HG02943 (cell line): ENCODE data around the gene AK4.
A peak's percentile ranks its signal among the peaks of the same experiment; 100 is the strongest.

Experiments
- ATAC-seq: cut with Tn5 transposase; IDR thresholded peaks from one replicate; pipeline ENCODE4 v1.9.1; 2021; ENCODE audit warnings: mild to moderate bottlenecking, low read depth, moderate library complexity; ENCODE audit not compliant: unreplicated experiment

The AK4 gene

DNA sequence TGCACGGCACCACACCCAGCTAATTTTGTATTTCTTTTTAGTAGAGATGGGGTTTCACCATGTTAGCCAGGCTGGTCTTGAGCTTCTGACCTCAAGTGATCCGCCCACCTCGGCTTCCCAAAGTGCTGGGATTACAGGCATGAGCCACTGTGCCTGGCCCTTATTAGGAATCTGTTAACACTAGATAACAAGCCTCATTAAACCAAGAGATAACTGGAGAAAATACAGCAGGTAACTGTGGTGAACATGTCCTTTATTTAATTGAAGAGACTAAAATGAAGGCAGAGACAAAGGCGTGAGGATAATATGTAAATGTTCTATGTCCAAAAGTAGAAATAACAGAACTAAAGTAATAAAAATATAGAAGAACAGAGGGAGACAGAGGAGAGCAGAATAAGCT lies 89.5 kb downstream of the AK4 start:
- no peak for ATAC-seq

GRCh38 chr1:65238010-65238409 lies 90.0 kb downstream of the AK4 start:
- no peak for ATAC-seq

- no peak for ATAC-seq
Observed at GRCh38 chr1:65243491-65243890, 95.5 kb downstream of the AK4 start.

DNA sequence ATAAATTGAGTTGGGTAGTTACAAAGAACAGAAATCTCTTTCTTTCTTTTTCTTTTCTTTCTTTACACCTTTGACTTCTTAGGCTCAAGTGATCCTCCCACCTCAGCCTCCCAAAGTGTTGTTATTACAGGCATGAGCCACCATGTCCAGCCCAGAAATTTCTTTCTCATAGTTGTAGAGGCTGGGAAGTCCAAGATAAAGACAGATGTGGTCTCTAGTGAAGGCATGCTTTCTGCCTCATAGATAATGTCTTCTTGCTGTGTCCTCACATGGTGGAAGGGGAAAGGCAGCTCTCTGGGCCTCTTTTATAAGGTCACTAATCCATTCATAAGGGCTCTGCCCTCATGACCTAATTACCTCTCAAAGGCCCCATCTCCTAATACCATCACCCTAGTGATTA lies 97.3 kb downstream of the AK4 start:
- no peak for ATAC-seq

DNA sequence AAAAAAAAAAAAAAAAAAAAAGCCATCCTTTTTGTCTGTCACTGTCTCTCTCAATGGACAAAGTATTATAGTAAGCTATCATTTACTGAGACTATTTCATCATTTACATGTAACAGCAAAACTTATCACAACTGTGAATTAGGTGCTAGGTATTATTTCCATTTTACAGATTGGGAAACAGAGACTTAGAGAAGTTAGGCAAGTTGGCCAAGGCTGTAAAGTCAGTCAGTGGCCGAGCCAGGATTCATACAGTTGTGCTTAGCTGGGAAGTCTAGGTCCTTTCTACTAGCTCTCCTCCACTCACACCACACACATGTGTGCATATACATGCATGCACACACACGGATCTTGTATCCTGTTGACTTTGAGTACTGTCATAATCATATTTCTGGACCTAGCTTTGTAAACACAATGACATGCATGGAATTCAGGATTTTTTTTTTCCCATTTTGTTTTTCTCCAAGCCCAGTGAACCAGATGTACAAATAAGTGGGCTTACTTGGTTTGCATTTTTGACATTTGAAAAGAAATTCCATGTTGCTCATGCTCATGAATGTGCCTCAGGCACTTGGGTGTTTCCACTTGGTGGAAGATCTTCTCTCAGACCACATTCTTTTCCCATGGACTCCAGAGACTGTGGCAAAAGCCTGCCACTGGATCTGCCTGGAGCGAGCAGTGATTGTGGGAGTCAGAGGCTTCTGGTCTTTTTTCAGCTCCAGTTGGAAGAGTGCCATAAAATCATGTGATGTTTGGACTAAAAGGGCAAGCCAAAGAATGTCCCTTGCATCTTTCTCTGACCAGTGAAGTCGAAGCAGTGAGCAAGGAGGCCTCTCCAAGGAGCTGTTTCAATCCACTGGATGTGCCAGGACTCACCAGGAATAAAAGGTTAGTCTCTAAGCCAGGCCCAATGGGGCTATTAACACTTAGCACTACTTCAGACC lies 99.7 kb downstream of the AK4 start:
- ATAC-seq, result no peak

- ATAC-seq, result no peak
Observed at GRCh38 chr1:65250826-65251225, 102.8 kb downstream of the AK4 start.

- ATAC-seq, result peak; percentile 38
Observed at GRCh38 chr1:65253800-65254319, 105.9 kb downstream of the AK4 start.

- ATAC-seq, result peak; percentile 95
Observed at GRCh38 chr1:65254320-65255034, 106.5 kb downstream of the AK4 start.

GRCh38 chr1:65255035-65255655 lies 107.1 kb downstream of the AK4 start:
- ATAC-seq, result no peak

GRCh38 chr1:65255656-65256050 lies 107.7 kb downstream of the AK4 start:
- ATAC-seq, result no peak

DNA sequence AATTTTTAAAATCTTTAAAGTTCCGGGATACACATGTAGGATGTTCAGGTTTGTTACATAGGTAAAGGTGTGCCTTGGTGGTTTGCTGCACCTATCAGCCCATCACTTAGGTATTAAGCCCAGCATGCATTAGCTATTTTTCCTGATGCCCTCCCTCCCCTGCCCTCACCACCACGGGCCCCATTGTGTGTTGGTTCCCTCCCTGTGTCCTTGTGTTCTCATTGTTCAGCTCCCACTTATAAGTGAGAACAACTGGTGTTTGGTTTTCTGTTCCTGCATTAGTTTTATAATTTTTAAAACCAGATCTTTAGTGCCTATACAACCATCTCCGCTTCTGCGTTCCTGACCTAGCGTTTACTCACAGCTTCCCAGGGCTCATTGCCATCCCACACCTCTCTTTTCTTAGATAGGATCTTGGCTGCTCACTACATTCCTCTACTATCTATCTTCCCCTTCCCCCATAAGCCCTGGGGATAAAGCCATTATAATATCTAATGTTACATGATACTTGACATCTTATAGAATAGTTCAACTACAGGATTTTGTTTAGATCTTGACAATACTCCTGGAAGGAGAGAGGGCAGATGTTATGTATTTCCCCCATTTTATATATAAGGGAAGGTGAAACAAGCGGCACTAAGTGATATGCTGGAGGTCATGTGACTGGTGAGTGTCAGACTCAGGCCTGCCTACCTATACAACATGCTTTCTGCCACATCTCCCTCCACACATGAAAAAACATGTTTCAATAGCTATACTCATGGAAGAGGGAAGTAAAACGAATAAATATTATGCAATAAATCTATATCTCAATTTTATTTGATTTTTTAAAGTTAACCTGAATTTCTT lies 109.1 kb downstream of the AK4 start:
- no peak for ATAC-seq

- ATAC-seq, result no peak
Observed at GRCh38 chr1:65258106-65258505, 110.1 kb downstream of the AK4 start.

DNA sequence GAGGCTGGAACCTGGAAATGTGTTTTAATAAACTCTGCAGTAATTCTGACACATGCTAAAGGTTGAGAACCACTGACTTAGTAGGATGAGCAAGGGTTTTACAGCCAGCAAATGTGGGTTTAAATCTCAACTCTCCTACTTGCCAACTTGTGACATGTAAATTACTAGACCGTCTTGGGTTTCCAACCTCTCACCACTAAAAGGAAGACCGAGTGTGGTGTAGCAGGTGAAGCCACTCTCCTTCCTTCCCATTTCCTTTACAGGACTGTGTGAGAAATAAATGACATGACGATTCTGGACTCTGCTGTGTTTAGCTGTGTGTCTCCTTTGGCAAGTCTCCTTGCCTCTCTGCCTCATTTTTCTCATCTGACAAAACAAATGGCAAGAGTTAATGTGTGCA lies 111.8 kb downstream of the AK4 start:
- ATAC-seq, result no peak

- no peak for ATAC-seq
Observed at GRCh38 chr1:65260851-65261473, 113.0 kb downstream of the AK4 start.

DNA sequence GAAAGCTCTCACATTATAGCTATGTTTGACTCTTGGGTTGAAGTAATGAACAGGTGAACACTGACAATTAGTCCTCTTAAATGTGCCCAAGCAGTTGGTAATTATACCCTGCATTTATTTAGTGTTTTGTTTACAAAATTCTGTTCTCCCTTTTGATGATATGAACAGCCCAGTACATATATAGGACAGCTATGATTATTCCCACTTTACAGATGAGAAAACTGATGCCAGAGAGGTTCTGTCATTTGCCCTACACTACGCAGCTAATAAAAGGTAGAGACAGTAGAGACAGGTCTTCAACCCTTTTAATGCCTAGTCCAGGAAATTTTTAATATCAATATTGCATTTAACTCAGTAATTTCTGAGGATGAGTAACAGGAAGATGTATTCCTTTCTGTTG lies 115.3 kb downstream of the AK4 start:
- ATAC-seq, result no peak

DNA sequence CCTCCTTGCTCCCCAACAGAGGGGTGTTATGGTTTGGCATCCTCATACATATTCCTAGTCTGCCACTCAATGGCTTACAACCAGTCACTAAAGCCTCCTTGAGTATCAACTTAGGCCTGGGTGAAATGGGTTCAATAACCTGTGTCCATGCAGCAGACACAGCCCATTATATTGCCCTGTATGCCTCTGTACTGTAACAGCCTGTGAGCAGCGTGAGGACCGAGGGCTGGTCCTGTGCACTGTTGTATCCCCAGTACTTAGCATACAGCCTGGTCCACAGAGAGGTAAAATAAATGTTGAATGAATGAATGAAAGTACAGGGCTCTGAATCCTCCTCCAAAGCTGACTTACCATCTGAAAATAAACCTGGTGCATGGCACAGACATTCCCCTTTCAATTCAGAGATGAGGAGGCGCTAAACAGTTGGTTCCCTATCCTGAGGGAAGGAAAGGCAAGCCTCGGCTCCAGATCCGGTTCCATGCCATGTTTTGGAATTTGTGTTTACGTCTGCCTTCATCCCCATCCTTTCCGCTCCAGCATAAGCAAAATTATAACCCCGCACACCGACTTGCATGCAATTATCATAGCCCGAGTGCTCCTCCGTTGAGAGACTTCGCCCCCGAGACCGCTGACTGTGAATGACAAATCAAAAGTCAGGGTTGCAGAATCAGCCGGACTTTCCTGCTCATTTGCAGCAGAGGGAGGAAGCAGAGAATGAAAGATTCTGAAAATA lies 116.4 kb downstream of the AK4 start:
- no peak for ATAC-seq

- ATAC-seq, result no peak
Observed at GRCh38 chr1:65265296-65265650, 117.3 kb downstream of the AK4 start.

GRCh38 chr1:65265651-65266351 lies 117.8 kb downstream of the AK4 start:
- no peak for ATAC-seq

- no peak for ATAC-seq
Observed at GRCh38 chr1:65266476-65266875, 118.5 kb downstream of the AK4 start.
